HEK293T (cell line): ENCODE results near the gene MEGF8.

Source experiments
- CTCF ChIA-PET: fragments of 350-600 bp; formaldehyde crosslinking; extraction: SDS; loops from one replicate; lab custom pipeline; 2021; ENCODE audit warnings: antibody characterized with exemption, inconsistent platforms; lab: Yijun Ruan, JAX
- POLR2A ChIA-PET: fragments of 350-600 bp; formaldehyde crosslinking; extraction: SDS; loops from one replicate; lab custom pipeline; 2020; ENCODE audit warnings: antibody characterized with exemption, inconsistent platforms; lab: Yijun Ruan, JAX
- DNase-seq: peaks from one replicate; pipeline ENCODE4 v3.0.0; 2012; ENCODE audit warnings: mixed read lengths; ENCODE audit errors: extremely low spot score
- ARNT ChIP-seq: fragments of 450-650 bp; IDR thresholded peaks from 2 replicates; pipeline ENCODE4 v1.6.1; 2017; ENCODE audit warnings: mild to moderate bottlenecking
- BHLHE40 ChIP-seq: fragments of 450-650 bp; IDR thresholded peaks from 2 replicates; pipeline ENCODE4 v1.6.1; 2016; ENCODE audit warnings: mild to moderate bottlenecking, moderate library complexity, borderline replicate concordance
- CTBP1 ChIP-seq: fragments of 450-650 bp; IDR thresholded peaks from 2 replicates; pipeline ENCODE4 v1.6.1; 2016; ENCODE audit warnings: borderline replicate concordance
- ELF4 ChIP-seq: fragments of 450-650 bp; IDR thresholded peaks from 2 replicates; pipeline ENCODE4 v1.6.1; 2017; ENCODE audit warnings: antibody characterized with exemption
- FOXA1 ChIP-seq: fragments of 450-650 bp; IDR thresholded peaks from 2 replicates; pipeline ENCODE4 v1.6.1; 2016; ENCODE audit warnings: mild to moderate bottlenecking
- FOXK2 ChIP-seq: fragments of 450-650 bp; IDR thresholded peaks from 2 replicates; pipeline ENCODE4 v1.6.1; 2016; ENCODE audit warnings: mild to moderate bottlenecking
- FOXM1 ChIP-seq: fragments of 450-650 bp; IDR thresholded peaks from 2 replicates; pipeline ENCODE4 v1.6.1; 2017; ENCODE audit warnings: mild to moderate bottlenecking, borderline replicate concordance
- HDGF ChIP-seq: fragments of 450-650 bp; IDR thresholded peaks from 2 replicates; pipeline ENCODE4 v1.6.1; 2017; ENCODE audit warnings: antibody characterized with exemption, borderline replicate concordance
- L3MBTL2 ChIP-seq: fragments of 450-650 bp; conservative IDR thresholded peaks from 2 replicates; pipeline ENCODE4 v1.6.1; 2016; ENCODE audit warnings: mild to moderate bottlenecking
- LEF1 ChIP-seq: fragments of 450-650 bp; IDR thresholded peaks from 2 replicates; pipeline ENCODE4 v1.6.1; 2017; ENCODE audit warnings: mild to moderate bottlenecking, borderline replicate concordance
- NFRKB ChIP-seq: fragments of 450-650 bp; IDR thresholded peaks from 2 replicates; pipeline ENCODE4 v1.6.1; 2016; ENCODE audit warnings: mild to moderate bottlenecking, moderate library complexity
- PKNOX1 ChIP-seq: fragments of 450-650 bp; IDR thresholded peaks from 2 replicates; pipeline ENCODE4 v1.6.1; 2016
- SP1 ChIP-seq: fragments of 450-650 bp; IDR thresholded peaks from 2 replicates; pipeline ENCODE4 v1.6.1; 2017
- SUZ12 ChIP-seq: fragments of 450-650 bp; IDR thresholded peaks from 2 replicates; pipeline ENCODE4 v1.6.1; 2016; ENCODE audit warnings: mild to moderate bottlenecking
- TARDBP ChIP-seq: fragments of 450-650 bp; IDR thresholded peaks from 2 replicates; pipeline ENCODE4 v1.6.1; 2016
- ZNF384 ChIP-seq: fragments of 450-650 bp; IDR thresholded peaks from 2 replicates; pipeline ENCODE4 v1.6.1; 2016

The MEGF8 gene

GRCh38 chr19:42292963-42293362, 32.5 kb upstream of the MEGF8 start:
- DNase-seq: no peak
- TF ChIP-seq SP1 (no peak), LEF1 (no peak), FOXK2 (no peak), BHLHE40 (no peak), FOXA1 (no peak), ELF4 (no peak), HDGF (no peak), CTBP1 (no peak), ARNT (no peak), SUZ12 (no peak), TARDBP (no peak), NFRKB (no peak), PKNOX1 (no peak), L3MBTL2 (no peak), ZNF384 (no peak)
- ChIA-PET CTCF (no interaction called here), POLR2A (interaction anchor here (1.0 kb wide), 1 partner anchor 49 kb away, joined by 3 read pairs; no protein-coding TSS in a partner anchor)

GRCh38 chr19:42293540-42293939, 31.9 kb upstream of the MEGF8 start:
- no peak for DNase-seq
- CTCF ChIA-PET: no interaction called here
- TF ChIP-seq FOXA1 (no peak), CTBP1 (no peak), LEF1 (no peak), BHLHE40 (no peak), HDGF (no peak), ELF4 (no peak), PKNOX1 (no peak), ZNF384 (no peak), SP1 (no peak), ARNT (no peak), L3MBTL2 (no peak), NFRKB (no peak), FOXM1 (no peak), SUZ12 (no peak), TARDBP (no peak), FOXK2 (no peak)
- POLR2A ChIA-PET: interaction anchor here (1.0 kb wide), 1 partner anchor 50 kb away, joined by 3 read pairs; no protein-coding TSS in a partner anchor

- no peak for DNase-seq
- POLR2A ChIA-PET: interaction anchor here (1.0 to 2.3 kb wide), 2 partner anchors 50 to 51 kb away, joined by 3 to 10 read pairs; partner anchors contain the start of gene GSK3A
- CTCF ChIA-PET: interaction anchor here (0.8 kb wide), 1 partner anchor 47 kb away, joined by 4 read pairs; no protein-coding TSS in a partner anchor
- TF ChIP-seq ARNT: no peak
- TF ChIP-seq ZNF384: no peak
- no peak for TF ChIP-seq FOXA1
- no peak for TF ChIP-seq PKNOX1
Observed at GRCh38 chr19:42293948-42294347, 31.5 kb upstream of the MEGF8 start.

- DNase-seq: no peak
- POLR2A ChIA-PET: interaction anchor here (0.6 to 2.3 kb wide), 4 partner anchors 47 to 75 kb away, joined by 3 to 10 read pairs (median 3); partner anchors contain the start of genes GSK3A and ZNF526
- TF ChIP-seq NFRKB (no peak), ZNF384 (no peak), FOXK2 (no peak), SP1 (no peak), PKNOX1 (no peak), BHLHE40 (no peak), LEF1 (no peak), FOXA1 (no peak), FOXM1 (no peak), ARNT (no peak), SUZ12 (no peak)
- CTCF ChIA-PET: interaction anchor here (0.8 kb wide), 1 partner anchor 48 kb away, joined by 4 read pairs; no protein-coding TSS in a partner anchor
Observed at GRCh38 chr19:42294471-42295137, 30.8 kb upstream of the MEGF8 start.

- ChIA-PET CTCF (no interaction called here), POLR2A (interaction anchor here (0.6 to 2.3 kb wide), 5 partner anchors 48 to 82 kb away, joined by 3 to 10 read pairs (median 3); partner anchors contain the start of genes GSK3A and ZNF526)
- no peak for DNase-seq
- TF ChIP-seq FOXK2 (no peak), NFRKB (no peak), ELF4 (no peak), SP1 (no peak), FOXM1 (no peak), PKNOX1 (no peak), ZNF384 (no peak), FOXA1 (no peak), LEF1 (no peak), ARNT (no peak), L3MBTL2 (no peak), HDGF (no peak), CTBP1 (no peak), BHLHE40 (no peak), SUZ12 (no peak), TARDBP (no peak)
Observed at GRCh38 chr19:42295342-42295741, 30.1 kb upstream of the MEGF8 start.
